ENCODE data around the gene ARHGAP10. TPM values are rescaled to one million over a fixed set of nuclear protein-coding genes. Genes with fewer than 3 reads are reported as not detected.

ARHGAP10 gene
- total RNA-seq, 2 experiments from 2014 or later: 7.1 to 8.0 TPM

- CTCF ChIA-PET: interaction anchor here (2.3 kb wide), 1 partner anchor 42 kb away, joined by 7 read pairs; no protein-coding TSS in a partner anchor
Measured at GRCh38 chr4:147824316-147824715, 92.4 kb downstream of the ARHGAP10 start.

GRCh38 chr4:147824884-147825283 lies 93.0 kb downstream of the ARHGAP10 start:
- Mint-ChIP-seq H3K27ac (no peak overlapping the region), H3K9me3 (no peaks in the 10 kb centered on the region), H3K4me3 (no peak overlapping the region), H3K27me3 (no peaks in the 10 kb centered on the region), H3K4me1 (ENCODE audit: low read depth) (peaks cover 4% of the 10 kb centered on the region), H3K36me3 (peaks cover 3% of the 10 kb centered on the region)
- ChIA-PET CTCF (interaction anchor here (1.7 to 2.3 kb wide), 2 partner anchors 42 kb away, joined by 7 read pairs; no protein-coding TSS in a partner anchor), POLR2A (interaction anchor here (0.6 kb wide), 1 partner anchor 397 kb away, joined by 3 read pairs; no protein-coding TSS in a partner anchor)
- intact Hi-C loops (cut with micrococcal nuclease): no loop called here
- no peak for DNase-seq

More at GRCh38 chr4:147824316-147824715, 92.4 kb downstream of the ARHGAP10 start:
- H3K4me3 Mint-ChIP-seq: no peak overlapping the region
- POLR2A ChIA-PET: no interaction called here
- H3K27ac Mint-ChIP-seq: no peak overlapping the region
- no peak for DNase-seq
- peaks cover 3% of the 10 kb centered on the region for H3K36me3 Mint-ChIP-seq
- intact Hi-C loops (cut with micrococcal nuclease): no loop called here
- H3K9me3 Mint-ChIP-seq: no peaks in the 10 kb centered on the region
- H3K27me3 Mint-ChIP-seq: no peaks in the 10 kb centered on the region
- peaks cover 4% of the 10 kb centered on the region for H3K4me1 Mint-ChIP-seq (ENCODE audit: low read depth)

- H3K27me3 Mint-ChIP-seq: no peaks in the 10 kb centered on the region
- no peak overlapping the region for H3K4me3 Mint-ChIP-seq
- peaks cover 3% of the 10 kb centered on the region for H3K36me3 Mint-ChIP-seq
- no peaks in the 10 kb centered on the region for H3K9me3 Mint-ChIP-seq
- intact Hi-C loops (cut with micrococcal nuclease): no loop called here
- ChIA-PET CTCF (interaction anchor here (1.7 kb wide), 1 partner anchor 41 kb away, joined by 7 read pairs; no protein-coding TSS in a partner anchor), POLR2A (no interaction called here)
- no peak for DNase-seq
- peaks cover 4% of the 10 kb centered on the region for H3K4me1 Mint-ChIP-seq (ENCODE audit: low read depth)
- no peak overlapping the region for H3K27ac Mint-ChIP-seq
Measured at GRCh38 chr4:147825451-147826287, 93.8 kb downstream of the ARHGAP10 start.

- no peak for DNase-seq
- ChIA-PET CTCF (interaction anchor here (1.7 kb wide), 1 partner anchor 41 kb away, joined by 7 read pairs; no protein-coding TSS in a partner anchor), POLR2A (no interaction called here)
- no peaks in the 10 kb centered on the region for H3K27me3 Mint-ChIP-seq
- H3K27ac Mint-ChIP-seq: no peak overlapping the region
- intact Hi-C loops (cut with micrococcal nuclease): no loop called here
- H3K36me3 Mint-ChIP-seq: peaks cover 3% of the 10 kb centered on the region
- H3K4me1 Mint-ChIP-seq (ENCODE audit: low read depth): peaks cover 4% of the 10 kb centered on the region
- no peaks in the 10 kb centered on the region for H3K9me3 Mint-ChIP-seq
- no peak overlapping the region for H3K4me3 Mint-ChIP-seq
Measured at GRCh38 chr4:147826288-147826646, 94.4 kb downstream of the ARHGAP10 start.

GRCh38 chr4:147828331-147828905 lies 96.5 kb downstream of the ARHGAP10 start:
- DNase-seq: no peak
- intact Hi-C loops (cut with micrococcal nuclease): no loop called here
- H3K4me1 Mint-ChIP-seq (ENCODE audit: low read depth): peaks cover 12% of the 10 kb centered on the region
- no peak overlapping the region for H3K27ac Mint-ChIP-seq
- POLR2A ChIA-PET: no interaction called here
- no peaks in the 10 kb centered on the region for H3K27me3 Mint-ChIP-seq
- CTCF ChIA-PET: interaction anchor here (0.8 kb wide), 1 partner anchor 39 kb away, joined by 3 read pairs; no protein-coding TSS in a partner anchor
- H3K36me3 Mint-ChIP-seq: peaks cover 8% of the 10 kb centered on the region
- no peak overlapping the region for H3K4me3 Mint-ChIP-seq
- H3K9me3 Mint-ChIP-seq: no peaks in the 10 kb centered on the region

- H3K27ac Mint-ChIP-seq: no peak overlapping the region
- ChIA-PET CTCF (no interaction called here), POLR2A (no interaction called here)
- no peaks in the 10 kb centered on the region for H3K27me3 Mint-ChIP-seq
- intact Hi-C loops (cut with micrococcal nuclease): no loop called here
- no peaks in the 10 kb centered on the region for H3K9me3 Mint-ChIP-seq
- DNase-seq: no peak
- H3K36me3 Mint-ChIP-seq: peaks cover 11% of the 10 kb centered on the region
- H3K4me1 Mint-ChIP-seq (ENCODE audit: low read depth): peaks cover 15% of the 10 kb centered on the region
- H3K4me3 Mint-ChIP-seq: no peak overlapping the region
Measured at GRCh38 chr4:147829401-147830101, 97.7 kb downstream of the ARHGAP10 start.

- CTCF ChIA-PET: no interaction called here
- intact Hi-C loops (cut with micrococcal nuclease): no loop called here
Measured at GRCh38 chr4:147830102-147830463, 98.2 kb downstream of the ARHGAP10 start.

GRCh38 chr4:147830987-147831386 lies 99.1 kb downstream of the ARHGAP10 start:
- no peak for DNase-seq
- H3K9me3 Mint-ChIP-seq: no peaks in the 10 kb centered on the region
- ChIA-PET POLR2A (no interaction called here), CTCF (no interaction called here)
- peaks cover 11% of the 10 kb centered on the region for H3K36me3 Mint-ChIP-seq
- H3K4me3 Mint-ChIP-seq: no peak overlapping the region
- H3K27me3 Mint-ChIP-seq: no peaks in the 10 kb centered on the region
- intact Hi-C loops (cut with micrococcal nuclease): no loop called here
- H3K4me1 Mint-ChIP-seq (ENCODE audit: low read depth): peaks cover 18% of the 10 kb centered on the region
- H3K27ac Mint-ChIP-seq: no peak overlapping the region

More at GRCh38 chr4:147830102-147830463, 98.2 kb downstream of the ARHGAP10 start:
- Mint-ChIP-seq H3K9me3 (no peaks in the 10 kb centered on the region), H3K27me3 (no peaks in the 10 kb centered on the region), H3K36me3 (peaks cover 11% of the 10 kb centered on the region), H3K4me3 (no peak overlapping the region), H3K27ac (no peak overlapping the region), H3K4me1 (ENCODE audit: low read depth) (peaks cover 15% of the 10 kb centered on the region)
- POLR2A ChIA-PET: no interaction called here
- no peak for DNase-seq

GRCh38 chr4:147831551-147832171 lies 99.8 kb downstream of the ARHGAP10 start:
- no peak overlapping the region for H3K27ac Mint-ChIP-seq
- ChIA-PET POLR2A (no interaction called here), CTCF (no interaction called here)
- intact Hi-C loops (cut with micrococcal nuclease): no loop called here
- H3K4me1 Mint-ChIP-seq (ENCODE audit: low read depth): peaks cover 25% of the 10 kb centered on the region
- H3K4me3 Mint-ChIP-seq: no peak overlapping the region
- no peaks in the 10 kb centered on the region for H3K27me3 Mint-ChIP-seq
- no peak for DNase-seq
- peaks cover 11% of the 10 kb centered on the region for H3K36me3 Mint-ChIP-seq
- no peaks in the 10 kb centered on the region for H3K9me3 Mint-ChIP-seq

- H3K36me3 Mint-ChIP-seq: peaks cover 11% of the 10 kb centered on the region
- H3K27me3 Mint-ChIP-seq: no peaks in the 10 kb centered on the region
- H3K4me3 Mint-ChIP-seq: no peak overlapping the region
- H3K4me1 Mint-ChIP-seq (ENCODE audit: low read depth): peaks cover 29% of the 10 kb centered on the region
- no peak for DNase-seq
- ChIA-PET POLR2A (no interaction called here), CTCF (interaction anchor here (1.4 to 1.6 kb wide), 2 partner anchors 34 to 125 kb away, joined by 4 to 5 read pairs; no protein-coding TSS in a partner anchor)
- H3K9me3 Mint-ChIP-seq: no peaks in the 10 kb centered on the region
- intact Hi-C loops (cut with micrococcal nuclease): no loop called here
- H3K27ac Mint-ChIP-seq: no peak overlapping the region
Measured at GRCh38 chr4:147833254-147833653, 101.4 kb downstream of the ARHGAP10 start.

- Mint-ChIP-seq H3K36me3 (peaks cover 12% of the 10 kb centered on the region), H3K4me1 (ENCODE audit: low read depth) (peaks cover 29% of the 10 kb centered on the region), H3K27me3 (no peaks in the 10 kb centered on the region), H3K9me3 (no peaks in the 10 kb centered on the region), H3K27ac (no peak overlapping the region), H3K4me3 (no peak overlapping the region)
- no peak for DNase-seq
- ChIA-PET POLR2A (no interaction called here), CTCF (interaction anchor here (1.4 to 1.6 kb wide), 2 partner anchors 33 to 125 kb away, joined by 4 to 5 read pairs; no protein-coding TSS in a partner anchor)
- intact Hi-C loops (cut with micrococcal nuclease): no loop called here
Measured at GRCh38 chr4:147833741-147834140, 101.9 kb downstream of the ARHGAP10 start.

GRCh38 chr4:147834480-147834879 lies 102.6 kb downstream of the ARHGAP10 start:
- H3K27me3 Mint-ChIP-seq: no peaks in the 10 kb centered on the region
- intact Hi-C loops (cut with micrococcal nuclease): no loop called here
- ChIA-PET CTCF (no interaction called here), POLR2A (no interaction called here)
- no peak for DNase-seq
- H3K36me3 Mint-ChIP-seq: peaks cover 12% of the 10 kb centered on the region
- H3K27ac Mint-ChIP-seq: no peak overlapping the region
- H3K9me3 Mint-ChIP-seq: no peaks in the 10 kb centered on the region
- H3K4me1 Mint-ChIP-seq (ENCODE audit: low read depth): peaks cover 29% of the 10 kb centered on the region
- H3K4me3 Mint-ChIP-seq: no peak overlapping the region
